Prostate gland (tissue), 2 donors: ENCODE data around the gene OSBP.

Experiments used
- CTCF ChIP-seq, 4 experiments: fragments of 200-600 bp in 2 of 4; fragments of 450-650 bp in 2 of 4; sonication (generic) in 2 of 4; IDR thresholded peaks; 1 replicate in 3 of 4; 2 replicates in 1 of 4; pipeline ENCODE4 v1.5.1; 2016 to 2019; ENCODE audit warnings: antibody characterized with exemption in 4 of 4, mild to moderate bottlenecking in 2 of 4, moderate library complexity in 2 of 4
- POLR2A ChIP-seq: fragments of 450-650 bp; IDR thresholded peaks from one replicate; pipeline ENCODE4 v1.6.1; 2016; ENCODE audit warnings: antibody characterized with exemption, mild to moderate bottlenecking
- POLR2AphosphoS5 ChIP-seq: sonication (generic); formaldehyde crosslinking; IDR thresholded peaks from one replicate; pipeline ENCODE4 v1.6.1; 2017; ENCODE audit warnings: antibody characterized with exemption

DNA sequence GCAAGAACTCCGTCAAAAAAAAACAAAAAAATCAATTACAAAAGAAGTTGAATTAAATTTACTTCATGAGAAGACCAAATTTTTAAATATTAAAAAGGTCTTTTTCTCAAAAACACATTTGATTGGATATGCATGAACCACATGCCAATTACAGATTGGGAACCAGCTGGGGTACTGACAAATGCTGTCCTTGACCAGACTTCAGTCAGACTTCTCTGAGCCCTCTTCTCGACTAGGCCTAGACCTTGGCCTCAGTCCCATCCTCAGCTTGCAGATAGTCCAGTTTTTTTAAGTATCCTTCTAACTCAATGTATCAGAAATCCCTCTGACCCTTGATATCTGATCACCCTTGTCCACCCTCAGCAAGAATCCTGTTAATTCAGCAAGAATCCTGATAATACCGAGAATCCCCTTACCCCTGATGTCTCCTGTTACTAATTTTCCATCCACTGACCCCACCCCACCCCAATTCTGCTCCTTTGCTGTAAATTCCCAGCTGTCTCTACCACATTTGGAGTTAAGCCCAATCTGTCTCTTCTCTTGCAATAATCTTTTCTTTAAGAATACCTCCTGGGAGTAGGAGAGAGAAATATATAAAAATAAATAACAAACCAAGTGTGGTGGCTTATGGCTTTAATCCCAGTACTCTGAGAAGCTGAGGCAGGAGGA, 73.3 kb downstream of the OSBP start:
- TF ChIP-seq POLR2AphosphoS5 (no peak), CTCF (IDR thresholded peaks at IDR 0.05) (no peak), POLR2A (no peak)
